HepG2 (cell line): ENCODE data around the gene C11orf54. TPM values are rescaled to one million over a fixed set of nuclear protein-coding genes. Genes with fewer than 3 reads are reported as not detected.

Experiments
- ATAC-seq: fragments of 200-7000 bp; cut with Tn5 transposase; 3 replicates; pipeline ENCODE4 v1.9.1; 2020; ENCODE audit warnings: mild to moderate bottlenecking, moderate library complexity
- BruUV-seq: library from RNA; stranded (reverse); fragments of 400-500 nt; replicated peaks from 2 replicates; lab custom pipeline; 2021; lab: Mats Ljungman, UMichigan
- CTCF ChIA-PET: fragments of 300-600 bp; formaldehyde crosslinking; extraction: SDS; loops from one replicate; lab custom pipeline; 2021; ENCODE audit warnings: low total read pairs, inconsistent platforms, low intra/inter-chr PET ratio; lab: Yijun Ruan, JAX
- POLR2A ChIA-PET: fragments of 350-600 bp; sonication (Branson Sonifier 250); formaldehyde crosslinking; loops from one replicate; lab custom pipeline; 2020; ENCODE audit warnings: antibody characterized with exemption, inconsistent platforms; lab: Yijun Ruan, JAX
- DNase-seq: peaks from one replicate; pipeline ENCODE4 v3.0.0-alpha.2; 2015; ENCODE audit warnings: low spot score
- FAIRE-seq: peaks from 3 replicates; lab custom pipeline; 2011; peaks lifted over from hg19 to GRCh38; lab: Jason Lieb, UNC
- H2AFZ ChIP-seq: one replicate; pipeline ENCODE4 v1.6.1; 2011; ENCODE audit warnings: low read length, inconsistent platforms
- H3K27ac ChIP-seq: fragments of 300-600 bp; 3 replicates; pipeline ENCODE4 v1.8.0; 2011; ENCODE audit warnings: mixed run types, mild to moderate bottlenecking, mixed read lengths, low read length, inconsistent platforms; ENCODE audit not compliant: insufficient read depth; ENCODE audit errors: extremely low read length
- H3K27me3 ChIP-seq, 2 experiments: fragments of 200-600 bp in 1 of 2; 2 replicates in 1 of 2; 3 replicates in 1 of 2; pipeline versions ENCODE4 v1.6.0 to v1.8.0; 2011; ENCODE audit warnings: low read length in 2 of 2, mild to moderate bottlenecking in 2 of 2, moderate library complexity in 2 of 2, inconsistent platforms in 1 of 2; ENCODE audit not compliant: insufficient read depth in 2 of 2, control insufficient read depth in 1 of 2
- H3K36me3 ChIP-seq, 2 experiments: fragments of 200-600 bp in 1 of 2; replicated peaks in 1 of 2; 2 replicates in 1 of 2; 3 replicates in 1 of 2; pipeline versions ENCODE4 v1.5.1 to v1.8.0; 2011; ENCODE audit warnings: low read length in 2 of 2, inconsistent platforms in 1 of 2; ENCODE audit not compliant: insufficient read depth in 2 of 2, control insufficient read depth in 1 of 2
- H3K4me1 ChIP-seq: 2 replicates; pipeline ENCODE4 v1.5.1; 2012; ENCODE audit warnings: low read length, inconsistent platforms; ENCODE audit not compliant: insufficient read depth
- H3K4me2 ChIP-seq: 2 replicates; pipeline ENCODE4 v1.6.0; 2011; ENCODE audit warnings: low read depth, low read length, inconsistent platforms
- H3K4me3 ChIP-seq, 3 experiments: fragments of 200-600 bp in 1 of 3; sonication (generic), shearing (Covaris generic) in 1 of 3; replicated peaks in 1 of 3; 2 replicates each; pipeline ENCODE4 v1.5.1; 2011 to 2016; ENCODE audit warnings: low read length in 3 of 3, inconsistent platforms in 2 of 3, low read depth in 2 of 3, mild to moderate bottlenecking in 2 of 3, control low read depth in 1 of 3, mixed read lengths in 1 of 3; ENCODE audit not compliant: insufficient read depth in 1 of 3
- H3K79me2 ChIP-seq: one replicate; pipeline ENCODE4 v1.6.1; 2011; ENCODE audit warnings: low read length, inconsistent platforms; ENCODE audit not compliant: insufficient read depth
- H3K9ac ChIP-seq: 2 replicates; pipeline ENCODE4 v1.6.0; 2011; ENCODE audit warnings: mild to moderate bottlenecking, low read depth, low read length, inconsistent platforms; ENCODE audit not compliant: insufficient read depth
- H3K9me3 ChIP-seq: 2 replicates; pipeline ENCODE4 v1.5.1; 2012; ENCODE audit warnings: mild to moderate bottlenecking, low read length
- H4K20me1 ChIP-seq: 2 replicates; pipeline ENCODE4 v1.6.0; 2011; ENCODE audit warnings: inconsistent platforms, mild to moderate bottlenecking, low read length, moderate library complexity; ENCODE audit not compliant: insufficient read depth
- FLYWCH1 ChIP-seq: sonication (generic); formaldehyde crosslinking; IDR thresholded peaks from 2 replicates; pipeline ENCODE4 v1.8.1; 2023; ENCODE audit warnings: mild to moderate bottlenecking, missing genetic modification reagents
- GATAD1 ChIP-seq: IDR thresholded peaks from 2 replicates; pipeline ENCODE4 v1.6.1; 2016; ENCODE audit warnings: missing genetic modification reagents, missing compliant biosample characterization
- JUND ChIP-seq: sonication (generic); formaldehyde crosslinking; IDR thresholded peaks from 2 replicates; pipeline ENCODE4 v1.8.0; 2022; ENCODE audit warnings: mild to moderate bottlenecking, missing genetic modification reagents
- KAT7 ChIP-seq: IDR thresholded peaks from 2 replicates; pipeline ENCODE4 v1.6.1; 2018; ENCODE audit warnings: borderline replicate concordance, missing compliant biosample characterization
- KDM5B ChIP-seq: sonication (generic); formaldehyde crosslinking; IDR thresholded peaks from 2 replicates; pipeline ENCODE4 v1.4.0; 2020; ENCODE audit warnings: missing genetic modification reagents, mild to moderate bottlenecking, borderline replicate concordance
- KDM6A ChIP-seq: IDR thresholded peaks from 2 replicates; pipeline ENCODE4 v1.6.1; 2016; ENCODE audit warnings: low read depth
- MED1 ChIP-seq: sonication (generic); formaldehyde crosslinking; IDR thresholded peaks from 2 replicates; pipeline ENCODE4 v1.4.0; 2020; ENCODE audit warnings: missing genetic modification reagents
- ZNF101 ChIP-seq: sonication (generic); formaldehyde crosslinking; IDR thresholded peaks from 2 replicates; pipeline ENCODE4 v1.4.0; 2020; ENCODE audit warnings: mild to moderate bottlenecking, low read depth, missing genetic modification reagents, borderline replicate concordance
- ZNF570 ChIP-seq: sonication (generic); formaldehyde crosslinking; IDR thresholded peaks from 2 replicates; pipeline ENCODE4 v1.4.0; 2020; ENCODE audit warnings: mild to moderate bottlenecking, missing genetic modification reagents, borderline replicate concordance
- ZNF709 ChIP-seq: sonication (generic); formaldehyde crosslinking; IDR thresholded peaks from 2 replicates; pipeline ENCODE4 v1.5.0; 2020; ENCODE audit warnings: mild to moderate bottlenecking, missing genetic modification reagents
- WGBS: methylation state at CpG from one replicate; pipeline ENCODE4 v1.1.6; 2017; ENCODE audit warnings: low lambda C conversion rate; 5-methylcytosine and 5-hydroxymethylcytosine counted together
- in situ Hi-C: cut with HindIII; loops from 2 replicates; pipeline ENCODE4 v1.10.0; 2017; ENCODE audit warnings: low pct_unique_long_range_greater_than_20kb; ENCODE audit not compliant: extremely low pct_ligation_motif_present
- intact Hi-C: fragments of 100-400 bp; cut with micrococcal nuclease; formaldehyde crosslinking; loops from one replicate; pipeline ENCODE4 v1.10.0; 2022; ENCODE audit not compliant: unreplicated experiment
- polyA plus RNA-seq, 8 experiments: library from polyadenylated mRNA; depleted of rRNA in 3 of 8; stranded (reverse) in 7 of 8; unstranded in 1 of 8; fragments of >200 nt; fragmentation: Illumina TruSeq in 4 of 8; extraction: Trizol in 4 of 8; gene quantifications; 2 replicates each; pipeline versions ENCODE4 v1.2.1 to v1.2.3, GENCODE V29; 2011 to 2016; ENCODE audit warnings: low read depth in 4 of 8, missing spikeins in 1 of 8, mixed read lengths in 1 of 8; ENCODE audit not compliant: insufficient read depth in 1 of 8
- total RNA-seq, 5 experiments: library from RNA; depleted of rRNA; stranded (reverse); fragments of >200 nt; fragmentation: Illumina TruSeq; extraction: Trizol; gene quantifications; 2 replicates each; pipeline ENCODE4 v1.2.3, GENCODE V29; 2016; ENCODE audit warnings: low read depth in 1 of 5
- TF ChIP-seq, protein P1 (sequence below): IDR thresholded peaks from 2 replicates; pipeline ENCODE4 v1.6.1; 2012; ENCODE audit warnings: inconsistent platforms
- TF ChIP-seq, protein P2 (sequence below): sonication (generic); formaldehyde crosslinking; IDR thresholded peaks from 2 replicates; pipeline ENCODE4 v1.8.0; 2022; ENCODE audit warnings: missing genetic modification reagents, mild to moderate bottlenecking, moderate library complexity, borderline replicate concordance
- TF ChIP-seq, protein P3 (sequence below): sonication (generic); formaldehyde crosslinking; IDR thresholded peaks from 2 replicates; pipeline ENCODE4; 2020; ENCODE audit warnings: missing genetic modification reagents, mild to moderate bottlenecking, borderline replicate concordance
- TF ChIP-seq, protein P4 (sequence below): sonication (generic); formaldehyde crosslinking; IDR thresholded peaks from 2 replicates; pipeline ENCODE4 v1.5.1; 2020; ENCODE audit warnings: mild to moderate bottlenecking, missing genetic modification reagents

The C11orf54 gene
- total and polyA plus RNA-seq, 2 of the 13 experiments (the other 11 are each of a cell fraction or from before 2014, with no cell fraction given), result 42.7 to 50.1 TPM

DNA sequence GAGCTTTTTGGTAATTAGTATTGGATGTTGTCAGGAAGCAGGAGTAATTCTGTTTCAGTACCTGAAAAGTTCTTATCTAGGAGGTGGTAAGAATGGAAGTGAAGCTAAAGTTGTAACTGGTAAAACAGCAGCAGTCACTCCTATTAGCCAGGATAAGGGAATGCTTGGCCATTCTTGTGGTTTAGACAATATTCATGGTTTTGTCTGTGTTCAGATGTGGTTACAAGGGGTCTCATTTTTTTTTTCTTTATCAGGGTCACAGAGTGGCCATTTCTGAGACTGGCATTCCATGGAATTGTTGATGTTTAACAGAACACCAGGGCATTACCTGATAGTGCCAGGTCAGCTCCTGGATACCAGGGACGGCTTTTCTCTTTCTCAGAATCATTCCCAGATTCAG is 24.0 kb upstream of the C11orf54 start:
- Histone ChIP-seq H3K79me2 (no peaks in the 10 kb centered on the region), H2AFZ (no peak overlapping the region), H3K4me2 (no peak overlapping the region), H3K4me1 (no peaks in the 10 kb centered on the region), H4K20me1 (no peaks in the 10 kb centered on the region), H3K36me3 (peaks cover 8 to 52% of the 10 kb centered on the region in 2 experiments; a peak in 4 of 5 replicates), H3K27ac (no peak overlapping the region), H3K27me3 (no peaks in the 10 kb centered on the region), H3K9me3 (no peaks in the 10 kb centered on the region), H3K9ac (no peak overlapping the region), H3K4me3 (no peak overlapping the region)
- intact Hi-C loops (no loop called here), in situ Hi-C loops (no loop called here)
- FAIRE-seq (no peak), ATAC-seq (no peak), DNase-seq (no peak)
- BruUV-seq, result no TSS peak
- ChIA-PET CTCF (no interaction called here), POLR2A (interaction anchor here (1.4 kb wide), 1 partner anchor 24 kb away, joined by 3 read pairs; the partner anchor contains the start of genes C11orf54 and TAF1D)
- 91% methylated on average over 1 of the region's 1 CpG for WGBS
- TF ChIP-seq, protein P1, sequence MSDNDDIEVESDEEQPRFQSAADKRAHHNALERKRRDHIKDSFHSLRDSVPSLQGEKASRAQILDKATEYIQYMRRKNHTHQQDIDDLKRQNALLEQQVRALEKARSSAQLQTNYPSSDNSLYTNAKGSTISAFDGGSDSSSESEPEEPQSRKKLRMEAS, result no peak
- TF ChIP-seq GATAD1 (CRISPR knock-in tag) (no peak), ZNF570 (no peak), JUND (CRISPR knock-in tag) (no peak), KDM6A (no peak), FLYWCH1 (no peak), MED1 (no peak), KAT7 (CRISPR knock-in tag) (no peak), ZNF709 (CRISPR knock-in tag) (no peak), KDM5B (no peak), ZNF101 (no peak)
- TF ChIP-seq, protein P2, sequence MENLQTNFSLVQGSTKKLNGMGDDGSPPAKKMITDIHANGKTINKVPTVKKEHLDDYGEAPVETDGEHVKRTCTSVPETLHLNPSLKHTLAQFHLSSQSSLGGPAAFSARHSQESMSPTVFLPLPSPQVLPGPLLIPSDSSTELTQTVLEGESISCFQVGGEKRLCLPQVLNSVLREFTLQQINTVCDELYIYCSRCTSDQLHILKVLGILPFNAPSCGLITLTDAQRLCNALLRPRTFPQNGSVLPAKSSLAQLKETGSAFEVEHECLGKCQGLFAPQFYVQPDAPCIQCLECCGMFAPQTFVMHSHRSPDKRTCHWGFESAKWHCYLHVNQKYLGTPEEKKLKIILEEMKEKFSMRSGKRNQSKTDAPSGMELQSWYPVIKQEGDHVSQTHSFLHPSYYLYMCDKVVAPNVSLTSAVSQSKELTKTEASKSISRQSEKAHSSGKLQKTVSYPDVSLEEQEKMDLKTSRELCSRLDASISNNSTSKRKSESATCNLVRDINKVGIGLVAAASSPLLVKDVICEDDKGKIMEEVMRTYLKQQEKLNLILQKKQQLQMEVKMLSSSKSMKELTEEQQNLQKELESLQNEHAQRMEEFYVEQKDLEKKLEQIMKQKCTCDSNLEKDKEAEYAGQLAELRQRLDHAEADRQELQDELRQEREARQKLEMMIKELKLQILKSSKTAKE, result no peak
- TF ChIP-seq, protein P3, sequence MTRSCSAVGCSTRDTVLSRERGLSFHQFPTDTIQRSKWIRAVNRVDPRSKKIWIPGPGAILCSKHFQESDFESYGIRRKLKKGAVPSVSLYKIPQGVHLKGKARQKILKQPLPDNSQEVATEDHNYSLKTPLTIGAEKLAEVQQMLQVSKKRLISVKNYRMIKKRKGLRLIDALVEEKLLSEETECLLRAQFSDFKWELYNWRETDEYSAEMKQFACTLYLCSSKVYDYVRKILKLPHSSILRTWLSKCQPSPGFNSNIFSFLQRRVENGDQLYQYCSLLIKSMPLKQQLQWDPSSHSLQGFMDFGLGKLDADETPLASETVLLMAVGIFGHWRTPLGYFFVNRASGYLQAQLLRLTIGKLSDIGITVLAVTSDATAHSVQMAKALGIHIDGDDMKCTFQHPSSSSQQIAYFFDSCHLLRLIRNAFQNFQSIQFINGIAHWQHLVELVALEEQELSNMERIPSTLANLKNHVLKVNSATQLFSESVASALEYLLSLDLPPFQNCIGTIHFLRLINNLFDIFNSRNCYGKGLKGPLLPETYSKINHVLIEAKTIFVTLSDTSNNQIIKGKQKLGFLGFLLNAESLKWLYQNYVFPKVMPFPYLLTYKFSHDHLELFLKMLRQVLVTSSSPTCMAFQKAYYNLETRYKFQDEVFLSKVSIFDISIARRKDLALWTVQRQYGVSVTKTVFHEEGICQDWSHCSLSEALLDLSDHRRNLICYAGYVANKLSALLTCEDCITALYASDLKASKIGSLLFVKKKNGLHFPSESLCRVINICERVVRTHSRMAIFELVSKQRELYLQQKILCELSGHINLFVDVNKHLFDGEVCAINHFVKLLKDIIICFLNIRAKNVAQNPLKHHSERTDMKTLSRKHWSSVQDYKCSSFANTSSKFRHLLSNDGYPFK (CRISPR knock-in tag), result no peak
- TF ChIP-seq, protein P4, sequence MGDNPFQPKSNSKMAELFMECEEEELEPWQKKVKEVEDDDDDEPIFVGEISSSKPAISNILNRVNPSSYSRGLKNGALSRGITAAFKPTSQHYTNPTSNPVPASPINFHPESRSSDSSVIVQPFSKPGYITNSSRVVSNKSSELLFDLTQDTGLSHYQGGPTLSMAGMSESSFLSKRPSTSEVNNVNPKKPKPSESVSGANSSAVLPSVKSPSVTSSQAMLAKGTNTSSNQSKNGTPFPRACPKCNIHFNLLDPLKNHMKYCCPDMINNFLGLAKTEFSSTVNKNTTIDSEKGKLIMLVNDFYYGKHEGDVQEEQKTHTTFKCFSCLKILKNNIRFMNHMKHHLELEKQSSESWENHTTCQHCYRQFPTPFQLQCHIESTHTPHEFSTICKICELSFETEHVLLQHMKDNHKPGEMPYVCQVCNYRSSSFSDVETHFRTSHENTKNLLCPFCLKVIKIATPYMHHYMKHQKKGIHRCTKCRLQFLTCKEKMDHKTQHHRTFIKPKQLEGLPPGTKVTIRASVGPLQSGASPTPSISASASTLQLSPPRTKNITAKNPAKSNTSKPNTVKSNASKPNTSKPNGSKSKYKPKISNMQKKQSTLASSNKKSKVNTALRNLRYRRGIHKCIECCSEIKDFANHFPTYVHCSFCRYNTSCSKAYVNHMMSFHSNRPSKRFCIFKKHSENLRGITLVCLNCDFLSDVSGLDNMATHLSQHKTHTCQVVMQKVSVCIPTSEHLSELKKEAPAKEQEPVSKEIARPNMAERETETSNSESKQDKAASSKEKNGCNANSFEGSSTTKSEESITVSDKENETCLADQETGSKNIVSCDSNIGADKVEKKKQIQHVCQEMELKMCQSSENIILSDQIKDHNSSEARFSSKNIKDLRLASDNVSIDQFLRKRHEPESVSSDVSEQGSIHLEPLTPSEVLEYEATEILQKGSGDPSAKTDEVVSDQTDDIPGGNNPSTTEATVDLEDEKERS (CRISPR knock-in tag), result no peak
